Cardiac fibroblast (primary cell): ENCODE data around the gene APRT.
A peak's percentile ranks its signal among the peaks of the same experiment; 100 is the strongest.

ENCODE experiments used
- DNase-seq, 2 donors: peaks; one replicate each; pipeline versions ENCODE4 v3.0.0 to v3.0.0-alpha.2; 2010; ENCODE audit warnings: low read depth in 2 of 2
- H3K4me3 ChIP-seq, 2 donors: replicated peaks in 1 of 2; 1 replicate in 1 of 2; 2 replicates in 1 of 2; pipeline ENCODE4 v1.5.1; 2011; ENCODE audit warnings: low read depth in 2 of 2, low read length in 2 of 2, mild to moderate bottlenecking in 2 of 2, moderate library complexity in 1 of 2
- CTCF ChIP-seq: IDR thresholded peaks from one replicate; pipeline ENCODE4 v1.5.1; 2011; ENCODE audit warnings: low read depth, mild to moderate bottlenecking, low read length, inconsistent platforms

The APRT gene

GRCh38 chr16:88771294-88771772 is 40.4 kb downstream of the APRT start:
- H3K4me3 ChIP-seq = no peak overlapping the region
- DNase-seq = no peak
- no peak for TF ChIP-seq CTCF

- DNase-seq = peak; percentile 54 to 66
- H3K4me3 ChIP-seq = no peak overlapping the region
- TF ChIP-seq CTCF = no peak
Observed at GRCh38 chr16:88770461-88771293, 41.1 kb downstream of the APRT start.

GRCh38 chr16:88769617-88770460 is 41.9 kb downstream of the APRT start:
- TF ChIP-seq CTCF = no peak
- no peak for DNase-seq
- no peak overlapping the region for H3K4me3 ChIP-seq

GRCh38 chr16:88768071-88768783 is 43.5 kb downstream of the APRT start:
- peak; percentile 42 to 88 for DNase-seq
- TF ChIP-seq CTCF = no peak
- H3K4me3 ChIP-seq = no peak overlapping the region

GRCh38 chr16:88767546-88768070 is 44.1 kb downstream of the APRT start:
- no peak for TF ChIP-seq CTCF
- no peak overlapping the region for H3K4me3 ChIP-seq
- no peak for DNase-seq

GRCh38 chr16:88766975-88767374 is 44.8 kb downstream of the APRT start:
- DNase-seq = no peak
- H3K4me3 ChIP-seq = no peak overlapping the region
- TF ChIP-seq CTCF = no peak
